Measurements from ENCODE around the gene CCDC138. TPM values are rescaled to one million over a fixed set of nuclear protein-coding genes. Genes with fewer than 3 reads are reported as not detected.

CCDC138 gene
- total RNA-seq, 1 experiment from 2014 or later: 4.7 TPM

- no peak for DNase-seq (ENCODE audit: low spot score)
Measured at GRCh38 chr2:108825254-108825653, 38.7 kb downstream of the CCDC138 start.

- no peak for DNase-seq (ENCODE audit: low spot score)
Measured at GRCh38 chr2:108825736-108826135, 39.2 kb downstream of the CCDC138 start.

GRCh38 chr2:108829578-108830310 lies 43.2 kb downstream of the CCDC138 start:
- no peak for DNase-seq (ENCODE audit: low spot score)

DNA sequence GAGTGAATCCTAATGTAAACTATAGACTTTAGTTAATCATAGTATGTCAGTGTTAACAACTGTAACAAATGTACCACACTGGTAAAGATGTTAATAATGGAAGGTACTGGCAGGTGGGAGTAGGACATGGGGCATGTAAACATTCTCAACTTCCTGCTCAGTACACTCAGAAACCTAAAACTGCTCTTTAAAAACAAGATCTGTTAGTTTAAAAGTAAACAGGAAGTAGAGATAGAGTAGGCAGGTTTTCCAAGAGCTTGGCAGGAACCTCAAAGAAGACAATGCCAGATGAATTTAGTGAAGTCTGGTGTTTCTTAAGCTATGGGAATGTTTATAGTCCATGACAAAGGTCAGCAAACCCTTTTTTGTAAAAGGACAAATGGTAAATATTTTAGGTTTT lies 46.6 kb downstream of the CCDC138 start:
- peak; percentile 62 for DNase-seq (ENCODE audit: low spot score)

- no peak for DNase-seq (ENCODE audit: low spot score)
Measured at GRCh38 chr2:108834620-108835019, 48.0 kb downstream of the CCDC138 start.

DNA sequence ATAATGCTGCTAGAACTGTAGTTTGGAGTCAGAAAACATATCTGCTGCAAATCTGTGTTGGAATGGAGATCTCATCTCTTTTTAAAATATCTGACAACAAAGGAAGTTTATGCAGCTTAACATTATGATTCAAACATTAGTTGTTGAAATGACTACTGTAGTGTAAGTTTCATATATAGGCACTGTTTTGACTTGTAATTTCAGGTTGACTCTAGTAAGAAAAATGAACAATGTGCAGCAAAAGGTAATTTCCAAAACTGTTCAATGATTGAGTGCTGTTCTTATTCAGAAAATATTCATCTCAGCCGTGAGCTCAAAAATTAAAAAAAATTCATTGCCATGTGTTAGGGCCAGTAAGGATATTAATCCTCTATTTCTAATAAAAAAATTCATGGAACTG lies 48.5 kb downstream of the CCDC138 start:
- no peak for DNase-seq (ENCODE audit: low spot score)

DNA sequence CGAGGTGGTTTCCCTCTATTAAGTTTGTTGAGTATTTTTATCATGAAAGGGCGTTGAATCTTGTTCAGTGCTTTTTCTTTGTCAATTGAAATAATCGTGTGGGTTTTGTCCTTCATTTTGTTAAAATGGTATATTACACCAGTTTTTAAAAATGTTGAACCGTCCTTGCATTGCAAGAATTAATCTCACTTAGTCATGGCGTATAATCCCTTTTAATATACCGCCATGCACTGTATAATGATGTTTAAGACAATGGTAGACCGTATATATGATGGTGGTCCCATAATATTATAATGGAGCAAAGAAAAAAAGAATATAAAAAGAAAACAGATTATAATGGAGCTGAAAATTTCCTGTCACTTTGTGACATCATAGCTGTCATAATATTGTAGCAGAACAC lies 50.6 kb downstream of the CCDC138 start:
- no peak for DNase-seq (ENCODE audit: low spot score)

GRCh38 chr2:108841506-108841905 lies 54.9 kb downstream of the CCDC138 start:
- DNase-seq (ENCODE audit: low spot score): no peak

GRCh38 chr2:108845923-108846322 lies 59.4 kb downstream of the CCDC138 start:
- no peak for DNase-seq (ENCODE audit: low spot score)

DNA sequence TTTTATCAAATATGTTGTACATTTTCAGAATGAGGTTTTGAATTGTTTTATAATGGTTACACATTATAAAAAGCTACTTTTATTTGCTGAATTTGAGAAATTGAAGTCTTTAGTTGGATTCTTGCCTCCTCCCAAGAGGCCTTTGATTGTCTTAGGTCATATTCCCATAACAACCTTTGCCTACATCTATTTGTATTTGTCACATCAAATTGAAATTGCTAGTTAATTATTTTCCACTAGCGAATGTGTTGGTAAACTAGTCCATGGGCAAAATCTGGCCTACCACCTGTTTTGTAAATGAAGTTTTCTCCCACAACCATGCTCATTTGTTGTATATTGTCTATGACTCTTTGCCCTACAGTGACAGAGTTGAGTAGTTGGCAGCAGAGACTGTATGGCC lies 60.4 kb downstream of the CCDC138 start:
- DNase-seq (ENCODE audit: low spot score): no peak

DNA sequence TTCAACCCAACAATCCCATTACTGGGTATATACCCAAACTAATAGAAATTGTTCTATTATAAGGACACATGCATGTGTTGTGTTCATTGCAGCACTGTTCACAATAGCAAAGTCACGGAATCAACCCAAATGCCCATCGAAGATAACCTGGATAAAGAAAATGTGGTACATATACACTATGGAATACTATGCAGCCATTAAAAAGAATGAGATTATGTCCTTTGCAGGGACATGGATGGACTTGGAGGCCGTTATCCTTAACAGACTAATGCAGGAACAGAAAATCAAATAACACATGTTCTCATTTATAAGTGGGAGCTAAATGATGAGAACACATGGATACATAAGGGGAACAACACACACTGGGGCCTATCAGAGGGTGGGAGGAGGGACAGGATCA lies 65.8 kb downstream of the CCDC138 start:
- DNase-seq (ENCODE audit: low spot score): no peak

DNA sequence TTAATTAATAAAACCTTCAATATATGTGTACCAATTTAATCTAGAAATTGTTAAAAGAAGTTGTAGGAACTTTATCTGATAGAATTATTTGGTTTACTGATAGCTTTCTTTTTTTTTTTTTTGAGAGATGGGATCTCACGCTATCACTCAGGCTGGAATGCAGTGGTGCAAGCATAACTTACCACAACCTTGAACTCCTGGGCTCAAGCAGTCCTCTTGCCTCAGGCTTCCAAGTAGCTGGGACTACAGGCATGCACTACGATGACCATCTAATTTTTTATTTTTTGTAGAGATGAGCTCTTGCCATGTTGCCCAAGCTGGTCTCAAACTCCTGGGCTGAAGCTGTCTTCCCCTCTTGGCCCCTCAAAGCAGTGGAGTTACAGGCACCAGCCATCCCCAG lies 66.8 kb downstream of the CCDC138 start:
- DNase-seq (ENCODE audit: low spot score): no peak

DNA sequence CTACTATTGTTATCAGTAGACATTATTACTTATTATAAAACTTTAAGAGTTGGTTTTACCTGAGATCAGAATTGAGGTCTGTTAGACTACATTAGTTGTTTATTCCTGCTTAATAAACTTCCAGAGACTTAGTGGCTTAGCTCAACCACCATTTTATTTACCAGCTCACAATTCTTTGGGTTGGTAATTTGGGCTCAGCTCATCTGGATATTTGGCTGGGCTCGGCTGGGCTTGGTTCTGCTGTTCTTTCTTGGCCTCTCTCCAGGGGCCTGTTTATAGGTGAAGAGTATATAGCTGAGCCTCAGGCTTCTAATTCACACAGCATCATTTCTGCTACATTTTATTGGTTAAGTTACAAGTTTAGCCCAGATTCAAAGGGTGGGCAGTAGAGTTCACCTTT lies 67.9 kb downstream of the CCDC138 start:
- DNase-seq (ENCODE audit: low spot score): no peak

DNA sequence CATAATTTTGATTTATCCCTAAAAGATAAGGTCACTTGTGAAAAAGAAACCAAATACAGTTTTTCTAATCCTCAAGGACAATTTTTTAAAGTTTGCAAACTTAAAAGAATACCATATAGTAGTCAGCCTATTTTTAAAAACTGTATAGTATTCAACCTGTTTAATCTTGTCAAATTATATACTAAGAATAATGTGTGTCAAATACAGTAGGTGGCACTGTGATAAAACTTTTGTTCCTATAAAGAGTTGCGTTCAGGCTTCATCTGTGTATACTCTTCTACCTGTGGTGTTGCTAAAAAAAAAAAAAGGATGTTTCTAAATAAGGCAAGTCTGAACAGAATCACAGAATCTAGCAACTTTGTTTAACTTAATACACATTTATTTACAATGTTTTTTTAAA lies 68.6 kb downstream of the CCDC138 start:
- peak; percentile 39 for DNase-seq (ENCODE audit: low spot score)

- no peak for DNase-seq (ENCODE audit: low spot score)
Measured at GRCh38 chr2:108858894-108859293, 72.3 kb downstream of the CCDC138 start.

DNA sequence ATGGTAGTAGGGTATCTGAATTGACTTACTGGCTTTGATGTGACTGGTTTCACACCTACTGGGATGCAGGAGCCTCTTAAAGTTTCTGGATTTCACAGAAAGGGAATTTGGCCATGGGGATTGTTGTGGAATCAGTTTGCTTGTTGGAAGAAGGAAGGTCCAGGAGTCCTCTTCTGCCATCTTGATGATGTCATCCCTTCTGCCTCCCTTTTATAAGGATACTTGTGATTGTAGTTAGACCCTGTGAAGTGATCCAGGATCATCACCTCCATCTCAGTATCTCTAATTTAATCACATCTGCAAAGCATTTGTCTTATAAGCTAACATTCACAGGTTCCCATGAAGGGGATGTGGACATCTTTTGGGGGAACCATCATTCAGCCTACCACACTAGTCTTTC lies 79.5 kb downstream of the CCDC138 start:
- DNase-seq (ENCODE audit: low spot score): no peak

GRCh38 chr2:108868911-108869310 lies 82.3 kb downstream of the CCDC138 start:
- no peak for DNase-seq (ENCODE audit: low spot score)

- no peak for DNase-seq (ENCODE audit: low spot score)
Measured at GRCh38 chr2:108869542-108869941, 83.0 kb downstream of the CCDC138 start.

- DNase-seq (ENCODE audit: low spot score): no peak
Measured at GRCh38 chr2:108870069-108870644, 83.6 kb downstream of the CCDC138 start.

DNA sequence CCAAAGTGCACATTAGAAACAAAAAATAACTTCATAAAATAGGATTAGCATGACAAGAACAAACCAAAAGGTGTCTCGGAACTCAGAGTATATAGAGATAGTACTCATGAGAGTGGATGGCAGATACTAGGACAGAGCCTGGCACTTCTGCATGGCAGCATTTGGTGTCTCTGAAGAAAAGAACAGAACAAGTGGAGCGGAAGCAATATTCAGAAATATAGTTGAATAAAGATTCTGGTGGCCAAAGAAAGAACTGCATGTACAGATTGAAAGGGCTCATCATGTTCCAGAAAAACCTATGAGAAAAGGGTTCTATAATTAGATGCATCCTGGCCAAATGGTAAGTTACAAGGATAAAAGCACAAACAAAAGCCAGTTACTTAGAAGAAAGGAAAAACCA lies 90.9 kb downstream of the CCDC138 start:
- DNase-seq (ENCODE audit: low spot score): no peak

DNA sequence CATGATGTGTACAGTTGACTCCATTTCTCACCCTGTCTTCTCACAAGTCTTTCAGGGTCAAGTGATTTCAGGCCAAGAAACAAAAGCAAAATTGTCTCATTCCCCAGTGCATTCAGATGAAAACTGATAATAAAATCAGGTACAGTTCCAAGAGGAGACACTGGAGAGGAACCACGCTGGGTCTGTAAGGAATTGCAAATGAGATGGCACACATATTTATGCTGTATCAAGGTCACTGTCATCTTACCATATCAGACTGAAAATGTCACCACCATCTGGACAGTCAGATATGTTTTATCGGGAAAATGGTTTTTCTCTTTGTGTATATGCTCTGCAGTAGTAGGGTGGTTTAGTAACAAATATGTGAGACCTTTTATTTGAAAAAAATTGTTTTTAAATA lies 91.7 kb downstream of the CCDC138 start:
- DNase-seq (ENCODE audit: low spot score): no peak

- DNase-seq (ENCODE audit: low spot score): no peak
Measured at GRCh38 chr2:108884619-108885018, 98.0 kb downstream of the CCDC138 start.

- DNase-seq (ENCODE audit: low spot score): no peak
Measured at GRCh38 chr2:108889907-108890306, 103.3 kb downstream of the CCDC138 start.

DNA sequence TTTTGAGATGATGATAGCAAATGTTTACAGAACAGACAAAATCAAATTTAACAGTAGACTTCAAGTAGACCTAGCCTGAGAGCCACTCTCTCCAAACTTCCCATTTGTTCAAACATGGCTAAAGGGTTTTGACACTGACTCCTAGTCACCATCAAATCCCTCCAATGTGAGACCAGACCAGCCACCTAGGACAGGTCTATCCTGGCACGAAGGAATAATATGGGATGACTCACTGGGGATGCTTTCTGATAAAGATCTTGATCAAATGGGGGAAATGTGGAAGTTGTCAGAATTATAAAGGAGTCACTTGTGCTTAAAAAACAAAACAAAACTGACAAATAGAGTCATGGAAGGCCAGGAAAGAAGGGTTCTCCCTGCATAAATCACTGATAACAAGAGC lies 106.7 kb downstream of the CCDC138 start:
- no peak for DNase-seq (ENCODE audit: low spot score)
